ENCODE data around the gene TTLL5. TPM values are rescaled to one million over a fixed set of nuclear protein-coding genes. Genes with fewer than 3 reads are reported as not detected.

The TTLL5 gene
- total and polyA plus RNA-seq, 9 of the 15 experiments (the other 6 are each of a cell fraction or from before 2014, with no cell fraction given), result 4.1 to 18.9 (median 12.6) TPM

DNA sequence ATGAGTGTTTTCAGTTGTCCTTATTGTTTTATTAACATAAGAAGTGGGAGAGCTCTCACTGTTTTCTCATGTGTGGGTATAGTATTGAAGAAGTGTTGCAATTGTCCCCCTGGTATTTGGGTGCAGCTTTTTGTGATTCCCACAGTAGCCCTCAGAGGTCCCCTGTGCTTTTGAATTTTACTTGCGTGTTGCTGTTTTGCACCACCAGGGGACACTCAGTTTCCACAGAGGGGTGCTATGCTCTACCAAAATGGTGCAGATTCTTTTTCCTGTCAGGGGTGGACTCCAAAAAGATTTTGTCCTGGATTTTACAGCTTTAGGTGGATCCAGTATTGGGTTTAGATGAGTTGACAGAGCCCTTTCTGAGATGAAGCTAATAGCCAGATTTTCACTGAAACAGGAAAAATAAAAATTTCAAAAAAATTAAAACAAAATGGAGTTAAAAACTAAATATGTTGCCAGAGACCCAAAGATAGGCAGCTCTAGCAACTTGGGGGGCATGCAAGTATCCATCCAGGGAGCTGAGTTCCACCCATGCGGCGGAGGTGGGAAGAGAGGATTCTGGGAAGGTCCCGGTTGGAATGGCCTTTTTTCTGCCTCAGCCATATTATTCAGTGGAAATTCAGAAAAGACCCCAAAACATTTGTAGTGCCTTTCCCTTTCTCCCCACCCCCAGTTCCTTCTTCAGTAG is 50.2 kb downstream of the TTLL5 start:
- H3K9me3 ChIP-seq (replicated peaks; ENCODE audit: control insufficient read depth, insufficient read depth, low read depth, low read length), result no peaks in the 10 kb centered on the region
- CTCF ChIA-PET (ENCODE audit: low intra/inter-chr PET ratio), result interaction anchor here (2.1 to 3.1 kb wide), 2 partner anchors 270 to 271 kb away, joined by 13 to 45 read pairs; partner anchors contain the start of gene TGFB3
- intact Hi-C loops (cut with micrococcal nuclease) (loop anchor here (1.0 to 10.0 kb wide), 5 partner anchors 84 to 934 kb away; no protein-coding TSS in a partner anchor), in situ Hi-C loops (cut with MboI) (loop anchor here (10.0 to 25.0 kb wide), 2 partner anchors 676 to 944 kb away; partner anchors contain the start of gene ESRRB)
- H3K27ac ChIP-seq (ENCODE audit: extremely low read depth, low read depth, low read length), result no peak overlapping the region
- no peaks in the 10 kb centered on the region for H4K20me1 ChIP-seq (replicated peaks; ENCODE audit: control insufficient read depth, insufficient read depth, low read length)
- no peak overlapping the region for H3K4me2 ChIP-seq (ENCODE audit: insufficient read depth, low read length)
- POLR2A ChIA-PET, result interaction anchor here (0.7 to 2.6 kb wide), 2 partner anchors 269 to 1860 kb away, joined by 3 to 7 read pairs; no protein-coding TSS in a partner anchor
- BruUV-seq (replicated peaks), result no TSS peak
- H3K9ac ChIP-seq (ENCODE audit: insufficient read depth in 1 of 2, low read depth in 2 of 2, low read length in 2 of 2), result no peak overlapping the region
- peaks cover 8% of the 10 kb centered on the region; the same call in 1 of the 3 replicates for H3K36me3 ChIP-seq (ENCODE audit: control insufficient read depth, insufficient read depth, low read length)
- peak; percentile 74 for FAIRE-seq
- WGBS (ENCODE audit: insufficient coverage, low coverage, missing lambda C conversion rate), result 80% methylated on average over 4 of the region's 4 CpGs
- no peaks in the 10 kb centered on the region for H3K9me1 ChIP-seq (ENCODE audit: control insufficient read depth, insufficient read depth, low read length)
- H3K4me3 ChIP-seq, result no peak overlapping the region
- no peaks in the 10 kb centered on the region for H3K27me3 ChIP-seq (ENCODE audit: control insufficient read depth in 2 of 2, insufficient read depth in 2 of 2, low read length in 2 of 2)
- ATAC-seq, result peak; percentile 90
- no peak overlapping the region for H2AFZ ChIP-seq (ENCODE audit: low read depth, low read length)
- H3K4me1 ChIP-seq (replicated peaks in 1 of 2; ENCODE audit: control insufficient read depth in 2 of 2, insufficient read depth in 2 of 2, low read length in 2 of 2), result no peaks in the 10 kb centered on the region
- no peaks in the 10 kb centered on the region for H3K79me2 ChIP-seq (ENCODE audit: control insufficient read depth, insufficient read depth, low read length)
- DNase-seq (ENCODE audit: extremely low read depth in 1 of 4, low spot score in 3 of 4), result peak; percentile 21 to 55 (median 40)
- no peak for TF ChIP-seq SMARCA5 (IDR thresholded peaks at IDR 0.05)
- no peak for TF ChIP-seq TCF3 (CRISPR knock-in tag; IDR thresholded peaks at IDR 0.05)
- peak in 1 of 3 experiments; percentile 14 for TF ChIP-seq YY1 (IDR thresholded peaks at IDR 0.05; ENCODE audit: borderline replicate concordance in 1 of 3, control insufficient read depth in 1 of 3, extremely low read depth in 1 of 3, insufficient read depth in 3 of 3, insufficient read length in 1 of 3, insufficient replicate concordance in 2 of 3, low read depth in 1 of 3, low read length in 2 of 3)
- no peak for TF ChIP-seq HNRNPK (IDR thresholded peaks at IDR 0.05; ENCODE audit: low read depth, low read length, poor library complexity, severe bottlenecking)
- TF ChIP-seq FOXK1 (CRISPR knock-in tag; IDR thresholded peaks at IDR 0.05; ENCODE audit: borderline replicate concordance), result no peak
- TF ChIP-seq PHTF2 (CRISPR knock-in tag; IDR thresholded peaks at IDR 0.05), result no peak
- no peak for TF ChIP-seq EZH2 (IDR thresholded peaks at IDR 0.05; ENCODE audit: borderline replicate concordance, low read depth, low read length)
- TF ChIP-seq ZNF12 (CRISPR knock-in tag; IDR thresholded peaks at IDR 0.05), result no peak
- TF ChIP-seq ARID2 (IDR thresholded peaks at IDR 0.05), result 0 out of 2 replicates have a peak, but pooled peaks have one; percentile 43
- TF ChIP-seq RAD21 (CRISPR knock-in tag; conservative IDR thresholded peaks at IDR 0.05 in 1 of 2, IDR thresholded peaks at IDR 0.05 in 1 of 2), result peak; percentile 84 to 85
- no peak for TF ChIP-seq CHD2 (IDR thresholded peaks at IDR 0.05; ENCODE audit: low read depth, low read length)
- TF ChIP-seq FOXJ3 (CRISPR knock-in tag; IDR thresholded peaks at IDR 0.05), result no peak
- TF ChIP-seq POLR2B (IDR thresholded peaks at IDR 0.05; ENCODE audit: low read depth, partially characterized antibody), result no peak
- TF ChIP-seq, protein P1, sequence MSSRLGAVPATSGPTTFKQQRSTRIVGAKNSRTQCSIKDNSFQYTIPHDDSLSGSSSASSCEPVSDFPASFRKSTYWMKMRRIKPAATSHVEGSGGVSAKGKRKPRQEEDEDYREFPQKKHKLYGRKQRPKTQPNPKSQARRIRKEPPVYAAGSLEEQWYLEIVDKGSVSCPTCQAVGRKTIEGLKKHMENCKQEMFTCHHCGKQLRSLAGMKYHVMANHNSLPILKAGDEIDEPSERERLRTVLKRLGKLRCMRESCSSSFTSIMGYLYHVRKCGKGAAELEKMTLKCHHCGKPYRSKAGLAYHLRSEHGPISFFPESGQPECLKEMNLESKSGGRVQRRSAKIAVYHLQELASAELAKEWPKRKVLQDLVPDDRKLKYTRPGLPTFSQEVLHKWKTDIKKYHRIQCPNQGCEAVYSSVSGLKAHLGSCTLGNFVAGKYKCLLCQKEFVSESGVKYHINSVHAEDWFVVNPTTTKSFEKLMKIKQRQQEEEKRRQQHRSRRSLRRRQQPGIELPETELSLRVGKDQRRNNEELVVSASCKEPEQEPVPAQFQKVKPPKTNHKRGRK (tag; IDR thresholded peaks at IDR 0.05), result no peak
- no peak for TF ChIP-seq ZNF436 (CRISPR knock-in tag; IDR thresholded peaks at IDR 0.05)
- no peak for TF ChIP-seq MCM2 (IDR thresholded peaks at IDR 0.05; ENCODE audit: low read depth)
- TF ChIP-seq CC2D1A (IDR thresholded peaks at IDR 0.05), result peak; percentile 26; the same call in 1 of the 2 replicates
- TF ChIP-seq HLTF (IDR thresholded peaks at IDR 0.05), result no peak
- no peak for TF ChIP-seq SIN3A (IDR thresholded peaks at IDR 0.05; ENCODE audit: borderline replicate concordance in 2 of 2, control insufficient read depth in 1 of 2, low read depth in 2 of 2, low read length in 2 of 2)
- TF ChIP-seq, protein P2, sequence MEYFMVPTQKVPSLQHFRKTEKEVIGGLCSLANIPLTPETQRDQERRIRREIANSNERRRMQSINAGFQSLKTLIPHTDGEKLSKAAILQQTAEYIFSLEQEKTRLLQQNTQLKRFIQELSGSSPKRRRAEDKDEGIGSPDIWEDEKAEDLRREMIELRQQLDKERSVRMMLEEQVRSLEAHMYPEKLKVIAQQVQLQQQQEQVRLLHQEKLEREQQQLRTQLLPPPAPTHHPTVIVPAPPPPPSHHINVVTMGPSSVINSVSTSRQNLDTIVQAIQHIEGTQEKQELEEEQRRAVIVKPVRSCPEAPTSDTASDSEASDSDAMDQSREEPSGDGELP (CRISPR knock-in tag; IDR thresholded peaks at IDR 0.05; ENCODE audit: borderline replicate concordance), result no peak
